NCI-H2196 treated with DMSO at 0.1 percent for 48 hours (cell line): Measurements from ENCODE around the gene HACE1.
"Not testable (repeated sequence)": the region's sequence is repeated elsewhere in the genome, so short reads cannot be mapped to it uniquely, and the experiment has no call there.

Experiments
- DNase-seq: peaks from one replicate; lab custom pipeline; 2025; ENCODE audit not compliant: unreplicated experiment; lab: John Stamatoyannopoulos, UW

The HACE1 gene

DNA sequence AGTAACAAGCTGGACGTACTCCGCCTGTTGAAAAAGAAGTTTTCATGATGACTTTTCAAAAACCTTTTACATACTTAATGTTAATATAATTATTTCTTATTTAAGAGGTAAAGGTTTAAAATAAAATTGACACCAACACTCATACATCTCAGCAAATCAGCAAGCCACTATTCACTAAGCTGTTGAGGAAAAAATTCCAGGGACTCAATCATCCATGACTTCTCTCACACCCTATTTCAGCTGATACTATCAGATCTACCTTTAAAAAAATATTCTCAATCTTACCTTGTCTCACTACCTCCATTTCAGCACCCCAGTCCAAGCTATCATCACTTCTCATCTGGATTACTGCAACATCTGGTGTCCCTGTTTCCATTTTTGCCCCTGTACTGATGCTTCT, 109.3 kb downstream of the HACE1 start:
- no peak for DNase-seq

DNA sequence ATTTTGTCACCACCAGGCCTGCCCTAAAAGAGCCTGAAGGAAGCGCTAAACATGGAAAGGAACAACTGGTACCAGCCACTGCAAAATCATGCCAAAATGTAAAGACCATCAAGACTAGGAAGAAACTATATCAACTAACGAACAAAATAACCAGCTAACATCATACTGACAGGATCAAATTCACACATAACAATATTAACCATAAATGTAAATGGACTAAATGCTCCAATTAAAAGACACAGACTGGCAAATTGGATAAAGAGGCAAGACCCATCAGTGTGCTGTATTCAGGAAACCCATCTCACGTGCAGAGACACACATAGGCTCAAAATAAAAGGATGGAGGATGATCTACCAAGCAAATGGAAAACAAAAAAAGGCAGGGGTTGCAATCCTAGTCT, 120.6 kb downstream of the HACE1 start:
- not testable (repeated sequence) for DNase-seq

DNA sequence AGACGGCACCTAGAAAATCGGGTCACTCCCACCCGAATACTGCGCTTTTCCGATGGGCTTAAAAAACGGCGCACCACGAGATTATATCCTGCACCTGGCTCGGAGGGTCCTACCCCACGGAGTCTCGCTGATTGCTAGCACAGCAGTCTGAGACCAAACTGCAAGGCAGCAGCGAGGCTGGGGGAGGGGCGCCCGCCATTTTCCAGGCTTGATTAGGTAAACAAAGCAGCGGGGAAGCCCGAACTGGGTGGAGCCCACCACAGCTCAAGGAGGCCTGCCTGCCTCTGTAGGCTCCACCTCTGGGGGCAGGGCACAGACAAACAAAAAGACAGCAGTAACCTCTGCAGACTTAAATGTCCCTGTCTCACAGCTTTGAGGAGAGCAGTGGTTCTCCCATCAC, 122.2 kb downstream of the HACE1 start:
- DNase-seq: not testable (repeated sequence)

DNA sequence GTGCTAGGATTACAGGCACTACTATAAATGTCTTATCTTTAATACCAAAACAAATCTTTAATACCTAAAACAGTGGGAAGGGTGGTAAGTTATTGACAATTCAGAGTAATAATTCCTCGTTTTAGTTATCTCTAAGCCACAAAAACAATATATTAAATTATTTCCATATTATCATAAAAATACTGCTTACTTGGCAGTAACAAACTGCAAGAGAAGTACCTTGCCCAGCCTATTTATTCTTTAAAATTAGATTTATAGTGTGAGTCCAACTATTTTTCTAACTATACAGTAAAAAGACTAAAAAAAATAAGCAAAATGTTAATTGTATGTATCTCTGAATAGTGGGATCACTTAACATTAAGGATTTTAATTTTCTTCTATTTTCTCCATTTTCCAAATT, 123.2 kb downstream of the HACE1 start:
- no peak for DNase-seq

DNA sequence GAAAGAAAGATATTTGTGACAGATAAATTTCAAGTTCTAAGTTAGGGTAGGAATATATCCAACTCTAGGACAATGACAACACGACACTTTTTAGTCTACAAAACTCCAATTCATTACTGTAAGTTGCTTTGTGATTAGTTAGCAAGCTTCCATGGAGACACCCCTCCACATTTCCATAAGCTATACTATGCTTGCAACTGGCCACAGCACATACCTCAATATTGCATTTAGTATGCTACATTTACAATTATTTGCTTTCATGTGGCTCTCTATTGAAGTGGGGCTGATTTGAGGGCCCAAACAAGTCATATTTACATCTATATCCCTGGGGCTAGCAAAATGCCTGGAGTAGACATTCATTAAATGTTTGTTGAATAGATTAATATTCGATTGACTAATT, 129.3 kb downstream of the HACE1 start:
- no peak for DNase-seq

DNA sequence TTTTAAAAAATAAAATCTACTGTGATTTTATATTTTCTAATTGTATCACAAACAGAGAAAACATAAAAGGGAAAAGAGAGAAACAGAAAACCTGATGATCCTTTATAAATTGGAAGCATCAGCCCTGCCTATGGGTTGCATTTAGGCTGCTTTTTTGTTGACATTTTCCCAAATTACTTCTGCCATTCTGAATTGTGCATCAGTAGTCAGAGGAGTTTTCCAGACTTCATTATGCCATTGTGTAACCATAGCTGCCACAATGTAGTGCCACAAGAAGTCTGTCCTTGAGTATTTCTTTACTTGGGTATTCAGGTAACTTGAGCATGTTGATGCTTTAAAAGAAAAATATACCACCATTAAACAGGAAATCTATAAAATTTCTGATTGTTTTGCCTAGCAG, 130.3 kb downstream of the HACE1 start:
- no peak for DNase-seq

DNA sequence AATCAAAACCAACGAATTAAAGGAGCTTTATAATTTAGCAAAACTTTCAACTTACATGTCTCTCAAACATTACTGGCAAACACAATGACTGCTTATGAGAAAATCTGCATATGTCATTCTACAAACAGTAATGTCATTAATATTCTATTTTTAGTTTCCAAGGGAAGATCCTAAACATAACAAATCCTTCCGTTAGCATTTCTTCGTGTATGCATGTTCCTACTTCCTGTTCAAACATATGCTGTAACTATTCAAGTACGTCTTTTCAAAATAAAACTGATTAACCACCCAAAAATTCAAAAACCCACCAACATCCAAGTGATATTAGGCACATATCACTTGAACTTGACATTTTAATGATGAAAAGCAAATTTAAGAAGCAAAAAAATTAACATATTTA, 131.3 kb downstream of the HACE1 start:
- DNase-seq: no peak

DNA sequence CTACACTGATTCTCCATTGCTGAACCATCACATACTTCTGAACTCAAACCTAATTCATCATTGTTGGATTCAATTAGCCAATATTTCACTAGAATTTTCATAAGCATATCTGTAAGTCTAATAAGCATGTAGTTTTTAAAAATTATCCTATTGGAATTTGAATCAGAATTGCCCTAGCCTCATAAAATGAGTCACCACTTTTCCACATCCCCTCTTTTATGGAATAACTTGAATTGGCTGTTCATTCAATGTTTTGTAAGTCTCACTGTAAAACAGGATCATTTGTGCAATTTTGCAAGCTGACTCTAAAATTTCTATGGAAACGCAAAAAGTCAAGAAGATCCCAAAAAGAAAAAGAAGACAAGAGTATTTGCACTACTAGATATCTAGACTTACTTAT, 141.0 kb downstream of the HACE1 start:
- DNase-seq: no peak

DNA sequence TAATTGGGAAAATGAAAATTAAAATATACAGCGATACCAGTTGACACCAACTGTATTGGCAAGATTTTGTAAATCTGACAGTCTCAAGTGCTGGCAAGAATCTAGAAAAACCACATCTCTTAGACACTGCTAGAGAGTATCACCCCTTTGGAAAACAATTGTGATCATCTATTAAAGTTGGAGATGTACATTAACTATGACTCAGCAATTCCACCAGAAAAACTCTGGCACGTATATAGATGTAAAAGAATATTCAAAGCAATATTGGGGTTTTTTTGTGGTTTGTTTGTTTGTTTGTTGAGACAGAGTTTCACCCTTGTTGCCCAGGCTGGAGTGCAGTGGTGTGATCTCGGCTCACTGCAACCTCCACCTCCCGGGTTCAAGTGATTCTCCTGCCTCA, 142.9 kb downstream of the HACE1 start:
- no peak for DNase-seq

DNA sequence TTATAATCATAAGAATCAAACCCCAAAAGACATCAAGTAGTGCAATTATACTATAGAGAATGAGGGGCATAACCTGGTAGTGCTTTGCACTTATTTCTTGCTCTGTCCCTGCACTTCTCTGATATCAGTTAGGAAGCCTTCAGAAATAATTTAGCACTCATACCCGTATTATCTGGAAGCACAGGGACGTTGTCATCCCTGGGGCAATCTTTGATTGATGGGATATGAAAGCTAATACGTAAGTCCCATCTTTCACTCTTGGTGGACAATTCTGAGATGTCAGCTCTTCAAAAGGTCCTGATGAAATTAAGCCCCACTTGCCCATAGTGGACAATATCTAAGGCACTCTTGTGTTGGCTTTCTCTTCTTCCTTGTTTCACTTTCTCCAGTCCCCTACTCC, 144.9 kb downstream of the HACE1 start:
- DNase-seq: no peak

DNA sequence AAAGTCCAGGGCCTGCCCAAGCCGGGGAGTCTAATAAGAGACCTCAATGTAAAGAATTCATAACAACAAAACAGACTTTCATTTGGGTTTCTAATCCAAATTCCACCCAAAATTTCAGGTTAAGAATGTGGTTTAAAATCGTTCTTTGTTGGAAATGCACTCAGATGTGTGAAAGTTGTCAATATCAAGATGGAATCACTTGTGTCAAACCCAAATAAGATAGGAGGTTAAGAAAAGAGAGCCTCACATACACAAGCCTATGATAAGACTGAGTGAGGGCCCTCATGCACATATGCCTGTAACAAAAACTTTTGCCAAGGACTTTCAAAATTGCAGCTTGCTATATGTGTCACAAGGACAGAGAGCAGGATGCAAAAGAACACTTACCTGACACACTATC, 145.7 kb downstream of the HACE1 start:
- DNase-seq: no peak

DNA sequence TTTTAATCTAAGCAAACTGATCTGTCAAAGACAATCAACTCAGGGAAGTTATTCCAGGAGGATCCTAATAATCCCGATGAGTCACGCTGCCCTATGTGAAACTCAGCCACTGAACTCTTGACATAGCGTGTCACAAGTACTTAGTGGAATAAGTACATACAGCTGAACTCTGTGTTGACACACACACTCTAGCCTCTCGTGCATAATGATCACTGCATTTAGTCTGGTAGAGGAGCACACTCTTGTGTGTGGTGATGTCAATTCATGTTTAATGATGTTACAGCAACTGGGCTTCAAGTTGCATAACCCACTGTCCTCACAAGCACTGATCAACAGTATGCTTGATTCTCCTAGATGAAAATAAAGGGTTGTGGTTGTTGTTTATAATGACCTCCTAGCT, 148.3 kb downstream of the HACE1 start:
- no peak for DNase-seq

DNA sequence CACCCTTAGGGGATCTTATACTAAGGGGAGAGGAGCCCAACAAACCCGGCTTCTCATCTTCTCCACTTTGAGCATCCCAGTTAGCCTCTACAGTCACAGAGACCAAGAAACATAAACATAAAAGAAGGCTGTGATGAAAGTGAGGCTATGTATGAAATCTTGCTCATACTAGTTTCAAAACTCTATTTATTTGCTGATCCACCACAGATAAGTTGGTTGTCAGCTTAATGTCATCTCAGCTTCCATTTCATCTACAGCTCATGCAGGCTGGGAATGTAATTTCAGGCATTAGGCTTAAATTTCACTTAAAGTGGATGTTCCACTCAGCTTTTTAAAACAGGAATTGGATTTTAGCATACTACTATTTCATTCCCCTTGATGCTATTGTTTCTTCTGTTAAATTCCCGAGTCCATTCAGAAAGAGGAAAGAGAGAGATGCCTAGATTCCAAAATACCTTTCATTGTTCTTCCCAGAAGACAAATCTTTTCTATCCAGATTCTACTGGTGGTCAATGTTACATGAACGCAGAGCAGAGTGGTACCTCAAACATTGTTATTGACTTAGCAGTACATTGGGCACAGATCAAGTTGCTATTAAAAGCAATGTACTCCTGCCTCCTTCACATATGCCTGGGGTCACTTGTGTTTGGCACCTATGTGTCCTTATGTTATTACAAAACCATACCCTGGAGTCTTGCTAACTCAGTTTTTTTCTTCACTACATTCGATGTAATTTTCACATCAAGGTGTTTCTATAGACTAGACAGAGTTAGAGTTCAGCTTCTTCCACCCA, 149.0 kb downstream of the HACE1 start:
- no peak for DNase-seq

DNA sequence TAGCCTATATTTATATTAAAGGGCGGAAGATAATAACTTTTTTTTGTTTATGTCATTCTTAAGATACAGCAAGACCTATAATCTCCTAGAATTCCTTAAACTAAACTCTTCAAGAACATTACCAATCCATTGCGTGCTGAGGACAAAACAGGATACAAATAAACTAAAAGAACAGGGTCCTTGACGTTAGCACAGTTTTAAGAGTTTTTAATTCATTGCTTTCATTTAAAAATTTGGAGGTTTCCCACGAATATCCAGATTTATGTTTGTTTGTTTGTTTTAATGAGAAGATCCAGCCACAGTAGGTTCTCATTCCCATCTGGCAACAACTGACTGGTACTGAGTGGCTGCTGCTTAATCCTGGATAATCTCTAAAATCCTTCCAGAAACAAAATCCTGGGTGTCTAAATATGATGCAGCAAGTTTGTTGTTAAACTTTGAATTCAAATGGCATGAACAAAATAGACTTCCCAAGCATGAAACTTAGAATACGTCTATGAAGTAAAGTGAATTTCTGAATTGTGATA, 153.7 kb downstream of the HACE1 start:
- no peak for DNase-seq

DNA sequence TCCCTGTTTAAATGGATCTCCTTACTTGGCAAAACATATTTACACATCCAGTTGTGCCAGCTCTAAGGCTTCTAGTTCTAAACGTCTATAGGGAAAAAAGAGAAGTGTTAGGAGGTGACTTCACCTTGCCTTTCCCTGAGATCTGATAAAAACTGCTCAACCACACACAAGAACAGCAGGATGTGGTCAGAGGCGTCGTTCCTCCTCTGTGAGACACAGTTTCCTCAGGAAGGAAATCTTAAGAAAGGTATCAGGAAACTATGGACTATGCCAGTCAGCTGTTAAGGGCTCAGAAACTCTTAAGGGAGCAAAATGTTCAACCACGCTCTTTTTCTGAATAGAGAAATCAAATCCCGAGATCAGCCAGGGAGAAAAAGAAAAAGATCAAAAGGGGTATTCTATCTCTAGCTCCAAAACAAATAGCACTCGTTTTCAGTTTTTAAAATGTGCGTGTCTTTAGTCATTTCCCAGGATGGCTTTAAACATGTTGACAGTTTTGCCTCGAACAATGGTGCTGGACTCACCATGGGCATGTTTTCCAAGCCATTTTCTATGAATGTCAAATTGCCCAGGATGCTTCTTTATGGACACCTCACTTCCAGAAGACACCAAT, 154.5 kb downstream of the HACE1 start:
- no peak for DNase-seq

DNA sequence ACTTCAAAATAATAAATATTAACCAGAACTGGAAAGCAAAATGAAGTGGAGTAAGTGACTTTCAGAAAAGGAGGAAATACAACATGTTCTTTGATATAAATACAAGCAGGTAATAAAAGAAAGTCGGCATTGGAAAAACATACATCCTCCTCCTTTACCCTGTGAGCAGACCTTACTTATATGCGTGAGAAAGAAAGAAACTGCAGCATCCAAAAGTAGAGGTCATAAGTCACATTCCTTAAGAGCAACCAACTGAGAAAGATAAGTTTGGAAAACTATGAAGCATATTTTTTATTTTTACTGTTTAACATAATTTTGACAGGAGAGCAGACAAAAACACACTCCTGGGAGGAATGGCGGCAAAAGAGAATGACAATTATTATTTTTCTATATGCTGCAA, 155.5 kb downstream of the HACE1 start:
- DNase-seq: no peak

DNA sequence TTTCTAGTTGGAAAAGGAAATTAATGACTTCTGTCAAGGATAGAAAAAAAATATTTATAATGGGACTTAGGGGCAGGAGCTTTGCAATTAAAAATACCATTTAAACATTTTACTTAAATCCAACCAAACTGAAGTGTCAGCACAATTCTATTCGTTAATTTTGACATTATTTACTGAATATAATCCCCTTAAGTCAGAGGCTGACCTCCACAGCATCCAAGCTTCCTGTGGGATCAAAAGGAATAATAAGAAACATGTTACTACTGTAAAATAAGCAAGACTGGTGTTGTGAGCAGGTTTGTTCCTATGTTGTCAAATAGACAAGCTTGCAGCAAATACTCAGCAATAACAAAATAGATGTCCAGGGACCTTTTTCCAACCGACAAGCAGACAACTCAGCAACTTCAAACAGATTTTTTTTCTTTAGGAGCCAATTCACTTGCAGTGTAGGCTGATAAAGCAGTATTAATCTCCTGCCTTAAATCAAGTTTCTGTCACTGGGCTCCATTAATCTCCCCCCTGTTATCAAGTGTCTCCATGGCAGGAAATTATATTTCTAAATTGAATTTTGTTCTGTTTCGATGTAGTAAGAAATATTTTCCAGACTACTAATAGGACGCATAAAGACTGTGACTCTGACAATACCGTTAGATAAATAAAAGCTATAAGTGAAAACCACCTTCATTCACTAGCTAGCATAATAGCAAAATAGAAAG, 157.4 kb downstream of the HACE1 start:
- no peak for DNase-seq

DNA sequence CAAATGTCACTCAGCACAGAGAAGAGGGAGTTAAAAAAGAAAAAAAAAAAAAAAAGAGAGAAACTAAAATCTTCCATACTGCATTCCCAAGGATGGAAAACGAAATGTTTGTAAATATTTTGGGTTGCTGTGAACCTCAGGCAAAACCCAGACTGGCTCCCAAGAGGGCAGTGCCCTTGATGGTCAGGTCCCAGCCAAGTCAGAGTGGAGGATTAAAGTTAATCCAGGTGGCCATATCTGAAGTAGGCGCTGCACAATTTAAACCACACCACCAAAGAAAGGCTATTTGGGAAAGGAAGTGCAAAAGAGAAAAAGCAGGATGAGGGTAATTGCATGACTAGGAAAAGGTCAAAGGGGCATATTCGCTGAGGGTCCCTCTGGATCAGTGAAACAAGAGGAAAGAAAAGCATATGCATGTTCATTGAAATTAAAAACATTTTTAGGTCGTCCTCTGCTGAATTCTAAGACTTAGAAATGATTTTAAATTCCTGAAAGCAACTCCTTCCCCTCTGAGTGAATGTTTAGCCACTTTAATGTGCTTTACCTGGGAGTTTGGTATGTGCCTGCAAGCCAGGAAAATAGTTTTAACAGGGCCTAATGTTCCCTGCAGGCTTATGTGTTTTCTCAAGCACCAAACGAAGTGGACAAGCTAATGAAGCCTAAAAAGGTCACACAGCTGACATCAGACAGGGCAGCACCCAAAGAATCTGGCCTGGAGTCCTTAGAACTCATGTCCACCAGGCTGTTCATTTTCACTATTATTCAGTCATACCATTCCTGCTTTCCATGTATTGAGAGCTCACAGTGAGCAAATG, 159.1 kb downstream of the HACE1 start:
- no peak for DNase-seq

DNA sequence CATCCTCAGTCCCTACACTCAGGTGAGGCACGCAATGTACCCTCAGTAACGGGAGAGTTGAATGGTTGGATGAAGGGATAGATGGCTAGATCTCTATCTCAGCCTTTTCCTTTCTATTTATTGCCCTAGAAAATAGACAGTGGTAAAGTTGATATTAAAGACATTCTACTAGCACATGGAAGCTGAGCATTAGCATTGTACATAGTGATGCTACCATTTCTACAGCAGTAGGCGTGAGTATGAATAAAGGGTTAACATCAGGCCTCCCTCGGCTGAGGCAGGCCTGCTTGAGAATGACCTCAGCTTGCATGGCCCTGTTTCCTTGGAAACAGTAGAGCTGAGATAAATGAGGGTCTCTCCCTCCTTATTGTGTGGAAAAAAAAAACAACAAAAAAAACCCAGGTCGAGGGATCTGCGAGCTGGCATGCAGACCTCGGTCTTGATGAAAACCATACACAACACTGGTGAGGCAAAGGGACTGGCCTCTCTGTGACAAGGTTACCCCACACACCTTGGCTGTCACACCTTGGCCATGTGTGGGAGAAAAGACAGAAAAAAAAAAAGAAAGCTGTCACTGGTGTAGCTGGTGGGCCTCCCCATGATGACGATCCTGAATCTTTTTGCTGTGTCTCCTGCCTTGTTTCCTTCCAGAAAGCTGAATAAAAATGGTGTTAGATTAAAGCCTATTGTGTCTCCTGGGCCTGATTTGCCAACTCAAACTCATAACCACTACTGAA, 160.0 kb downstream of the HACE1 start:
- DNase-seq: no peak

DNA sequence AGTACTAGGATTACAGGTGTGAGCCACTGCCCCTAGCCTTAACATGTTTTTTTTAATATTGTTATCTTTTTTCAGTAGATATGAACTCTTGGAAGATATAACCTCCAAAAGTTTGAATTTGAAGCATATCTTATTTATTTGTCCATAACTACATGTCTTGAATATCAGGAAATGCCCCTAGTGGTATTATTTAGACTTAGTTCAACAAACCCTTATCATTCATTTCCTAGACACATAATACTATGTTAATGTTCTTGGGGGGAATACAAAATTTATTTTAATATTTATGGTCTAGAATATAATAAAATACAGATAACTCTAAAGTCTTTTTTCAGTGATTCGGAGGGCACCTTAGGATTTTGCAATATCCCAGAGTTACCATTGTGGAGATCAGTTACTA, 160.7 kb downstream of the HACE1 start:
- no peak for DNase-seq

DNA sequence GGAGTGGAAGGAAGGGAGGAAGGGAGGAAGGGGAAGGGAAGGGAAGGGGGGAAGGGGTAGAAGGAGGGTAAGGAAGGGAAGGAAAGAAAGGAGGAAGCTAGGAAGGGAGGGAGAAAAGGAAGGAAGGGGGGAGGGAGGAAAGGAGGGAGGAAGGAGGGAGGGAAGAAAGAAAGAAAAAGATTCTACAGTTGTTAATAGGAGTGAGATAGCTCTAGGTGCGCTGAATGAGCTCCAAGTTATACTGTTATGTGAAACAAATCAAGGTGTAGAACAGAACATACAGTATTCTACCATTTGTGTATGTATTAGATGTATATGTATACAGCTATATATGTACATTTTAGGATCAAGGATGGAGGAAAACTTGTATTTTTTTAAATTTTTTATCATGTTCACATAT, 167.7 kb downstream of the HACE1 start:
- no peak for DNase-seq
